K562 (cell line): ENCODE measurements around the gene TNF. TPM values are rescaled to one million over a fixed set of nuclear protein-coding genes. Genes with fewer than 3 reads are reported as not detected.

Experiments used
- ATF7 ChIP-seq: fragments of 450-650 bp; IDR thresholded peaks from 2 replicates; pipeline ENCODE4 v1.7.1; 2014; ENCODE audit warnings: mild to moderate bottlenecking, moderate library complexity
- FOSL1 ChIP-seq: fragments of 200-800 bp; sonication (Bioruptor generic); conservative IDR thresholded peaks from 2 replicates; pipeline ENCODE4 v1.6.1; 2016; ENCODE audit warnings: missing genetic modification characterization, missing compliant biosample characterization
- FOXA3 ChIP-seq, 2 experiments: fragments of 450-650 bp in 1 of 2; sonication (generic) in 1 of 2; formaldehyde crosslinking; IDR thresholded peaks in 1 of 2; conservative IDR thresholded peaks in 1 of 2; 2 replicates each; pipeline versions ENCODE4 v1.4.0 to v1.8.0; 2020 to 2022; ENCODE audit warnings: mild to moderate bottlenecking in 2 of 2, missing genetic modification reagents in 1 of 2
- FOXK2 ChIP-seq, 2 experiments: fragments of 450-650 bp; IDR thresholded peaks in 1 of 2; conservative IDR thresholded peaks in 1 of 2; 2 replicates each; pipeline ENCODE4 v1.6.1; 2016; ENCODE audit warnings: low read depth in 2 of 2, mild to moderate bottlenecking in 1 of 2
- HDAC3 ChIP-seq: fragments of 450-650 bp; IDR thresholded peaks from 2 replicates; pipeline ENCODE4 v1.6.1; 2018; ENCODE audit warnings: borderline replicate concordance, mild to moderate bottlenecking, moderate library complexity; ENCODE audit not compliant: partially characterized antibody
- MCM7 ChIP-seq, 2 experiments: fragments of 450-650 bp; IDR thresholded peaks; 2 replicates each; pipeline ENCODE4 v1.6.1; 2016 to 2018
- MECOM ChIP-seq: fragments of 250-450 bp; sonication (Bioruptor Pico); IDR thresholded peaks from 2 replicates; pipeline ENCODE4 v1.8.0; 2022; ENCODE audit warnings: inconsistent platforms
- RCOR1 ChIP-seq, 2 experiments: IDR thresholded peaks; 2 replicates each; pipeline ENCODE4 v1.6.1; 2012; ENCODE audit warnings: low read depth in 2 of 2, low read length in 2 of 2, borderline replicate concordance in 1 of 2, improper control_type of control experiment in 1 of 2
- RNF2 ChIP-seq: sonication (generic); IDR thresholded peaks from 2 replicates; pipeline ENCODE4 v1.6.1; 2016
- SMAD1 ChIP-seq: fragments of 150-350 bp; IDR thresholded peaks from 2 replicates; pipeline ENCODE4 v1.6.1; 2014; ENCODE audit warnings: low read length, low read depth; ENCODE audit not compliant: partially characterized antibody
- TEAD4 ChIP-seq, 2 experiments: sonication (generic) in 1 of 2; formaldehyde crosslinking in 1 of 2; IDR thresholded peaks; 2 replicates each; pipeline versions ENCODE4 v1.6.1 to v1.8.0; 2012 to 2022; ENCODE audit warnings: borderline replicate concordance in 1 of 2, inconsistent platforms in 1 of 2, low read length in 1 of 2, mild to moderate bottlenecking in 1 of 2, missing genetic modification reagents in 1 of 2
- ZNF431 ChIP-seq: sonication (generic); formaldehyde crosslinking; IDR thresholded peaks from 2 replicates; pipeline ENCODE4 v1.8.0; 2022; ENCODE audit warnings: mild to moderate bottlenecking, missing genetic modification reagents
- polyA plus RNA-seq, 8 experiments: library from polyadenylated mRNA; depleted of rRNA in 4 of 8; stranded (reverse) in 5 of 8; unstranded in 3 of 8; fragments of >200 nt; fragmentation: Nextera tagmentation in 2 of 8; fragmentation: Illumina TruSeq in 1 of 8; extraction: Ambion mirVana in 2 of 8; extraction: Trizol in 1 of 8; gene quantifications; 2 replicates each; pipeline versions ENCODE4 v1.2.1 to v1.2.3, GENCODE V29; 2011 to 2014; ENCODE audit warnings: inconsistent platforms in 1 of 8, missing spikeins in 1 of 8
- total RNA-seq, 7 experiments: library from RNA; depleted of rRNA in 6 of 7; stranded (reverse); fragments of >200 nt in 6 of 7; fragmentation: Illumina TruSeq in 2 of 7; extraction: Trizol in 2 of 7; gene quantifications; 2 replicates each; pipeline versions ENCODE4 v1.2.1 to v1.2.3, GENCODE V29; 2011 to 2021; ENCODE audit warnings: low replicate concordance in 1 of 7
- TF ChIP-seq, protein P1 (sequence below): fragments of 150-350 bp; conservative IDR thresholded peaks from 2 replicates; pipeline ENCODE4 v1.6.1; 2014; ENCODE audit warnings: low read length
- TF ChIP-seq, protein P2 (sequence below): fragments of 250-450 bp; sonication (Bioruptor Pico); IDR thresholded peaks from 2 replicates; pipeline ENCODE4 v1.8.0; 2021; ENCODE audit warnings: borderline replicate concordance, mild to moderate bottlenecking, moderate library complexity; ENCODE audit not compliant: poor library complexity, severe bottlenecking
- TF ChIP-seq, protein P3 (sequence below): fragments of 450-650 bp; IDR thresholded peaks from 2 replicates; pipeline ENCODE4 v1.6.1; 2016
- TF ChIP-seq, protein P4 (sequence below): fragments of 450-650 bp; formaldehyde crosslinking; IDR thresholded peaks from 2 replicates; pipeline ENCODE4 v1.4.0; 2020; ENCODE audit warnings: mild to moderate bottlenecking, mixed read lengths
- TF ChIP-seq, protein P5 (sequence below): sonication (generic); formaldehyde crosslinking; IDR thresholded peaks from 2 replicates; pipeline ENCODE4 v1.8.0; 2023; ENCODE audit warnings: mild to moderate bottlenecking, missing genetic modification reagents

Gene TNF
- total and polyA plus RNA-seq, 9 of the 15 experiments (the other 6 are each of a cell fraction or from before 2014, with no cell fraction given) = 0.08 to 0.40 TPM; not detected in 7

DNA sequence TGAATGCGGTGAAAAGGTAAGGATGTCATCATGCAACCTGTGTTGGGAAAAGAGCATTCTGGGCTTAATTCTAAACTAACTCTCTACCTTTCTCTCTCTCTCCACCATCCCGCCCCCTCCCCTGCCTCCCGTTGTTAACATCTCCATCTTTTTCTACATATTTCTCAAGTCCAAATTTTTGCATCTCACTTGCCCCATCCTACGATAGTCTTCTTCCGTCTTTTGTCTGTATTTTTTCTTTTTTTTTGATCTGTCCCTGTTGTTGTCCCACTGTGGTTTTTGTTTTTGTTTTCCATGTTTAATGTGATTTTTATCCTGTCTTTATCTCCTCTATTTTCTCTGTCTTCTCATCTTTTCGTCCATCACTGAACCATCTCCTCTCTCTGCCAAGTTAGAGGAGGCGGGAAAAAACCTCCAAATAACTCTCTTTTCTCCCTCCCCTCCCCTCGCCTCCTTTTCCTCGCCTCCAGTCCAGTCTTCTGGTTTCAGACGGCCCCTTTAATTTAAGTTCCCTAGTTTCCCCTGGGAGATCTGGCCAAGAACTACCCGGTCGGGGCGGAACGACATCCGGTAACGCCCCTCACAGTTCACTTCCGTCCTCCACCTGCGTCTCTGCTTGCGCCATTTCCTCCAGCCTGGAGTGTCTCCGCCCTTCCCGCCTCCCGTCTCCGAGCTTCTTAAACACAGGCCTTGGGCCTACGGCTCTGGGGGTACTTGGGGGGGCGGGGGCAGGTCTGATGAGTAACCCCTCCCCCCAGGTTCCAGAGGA, 28.2 kb upstream of the TNF start, which contains the start of gene NFKBIL1 (continued):
- TF ChIP-seq RNF2 (peak; percentile 52; the same call in 1 of the 2 replicates), RCOR1 (IDR thresholded peaks at IDR 0.05; ENCODE audit: borderline replicate concordance in 1 of 2, low read depth in 2 of 2, low read length in 2 of 2) (peak in 1 of 2 experiments; percentile 81; a peak in 2 of 4 replicates), ZNF431 (no peak), SMAD1 (no peak), MECOM (CRISPR knock-in tag) (0 out of 2 replicates have a peak, but pooled peaks have one; percentile 6), FOSL1 (tag) (peak; percentile 15; the same call in 1 of the 2 replicates), TEAD4 (IDR thresholded peaks at IDR 0.05; ENCODE audit: low read length) (peak; percentile 54; the same call in 1 of the 2 replicates), TEAD4 (CRISPR knock-in tag; IDR thresholded peaks at IDR 0.05; ENCODE audit: borderline replicate concordance) (no peak), FOXA3 (CRISPR knock-in tag; conservative IDR thresholded peaks at IDR 0.05 in 1 of 2, IDR thresholded peaks at IDR 0.05 in 1 of 2) (no peak), HDAC3 (peak; percentile 84), MCM7 (IDR thresholded peaks at IDR 0.05) (peak in 1 of 2 experiments; percentile 93; a peak in 1 of 4 replicates), ATF7 (peak; percentile 84), FOXK2 (conservative IDR thresholded peaks at IDR 0.05 in 1 of 2, IDR thresholded peaks at IDR 0.05 in 1 of 2; ENCODE audit: low read depth in 2 of 2) (peak; percentile 38 to 60)
- TF ChIP-seq, protein P1, sequence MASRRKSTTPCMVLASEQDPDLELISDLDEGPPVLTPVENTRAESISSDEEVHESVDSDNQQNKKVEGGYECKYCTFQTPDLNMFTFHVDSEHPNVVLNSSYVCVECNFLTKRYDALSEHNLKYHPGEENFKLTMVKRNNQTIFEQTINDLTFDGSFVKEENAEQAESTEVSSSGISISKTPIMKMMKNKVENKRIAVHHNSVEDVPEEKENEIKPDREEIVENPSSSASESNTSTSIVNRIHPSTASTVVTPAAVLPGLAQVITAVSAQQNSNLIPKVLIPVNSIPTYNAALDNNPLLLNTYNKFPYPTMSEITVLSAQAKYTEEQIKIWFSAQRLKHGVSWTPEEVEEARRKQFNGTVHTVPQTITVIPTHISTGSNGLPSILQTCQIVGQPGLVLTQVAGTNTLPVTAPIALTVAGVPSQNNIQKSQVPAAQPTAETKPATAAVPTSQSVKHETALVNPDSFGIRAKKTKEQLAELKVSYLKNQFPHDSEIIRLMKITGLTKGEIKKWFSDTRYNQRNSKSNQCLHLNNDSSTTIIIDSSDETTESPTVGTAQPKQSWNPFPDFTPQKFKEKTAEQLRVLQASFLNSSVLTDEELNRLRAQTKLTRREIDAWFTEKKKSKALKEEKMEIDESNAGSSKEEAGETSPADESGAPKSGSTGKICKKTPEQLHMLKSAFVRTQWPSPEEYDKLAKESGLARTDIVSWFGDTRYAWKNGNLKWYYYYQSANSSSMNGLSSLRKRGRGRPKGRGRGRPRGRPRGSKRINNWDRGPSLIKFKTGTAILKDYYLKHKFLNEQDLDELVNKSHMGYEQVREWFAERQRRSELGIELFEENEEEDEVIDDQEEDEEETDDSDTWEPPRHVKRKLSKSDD = peak; percentile 8; the same call in 1 of the 2 replicates
- TF ChIP-seq, protein P2, sequence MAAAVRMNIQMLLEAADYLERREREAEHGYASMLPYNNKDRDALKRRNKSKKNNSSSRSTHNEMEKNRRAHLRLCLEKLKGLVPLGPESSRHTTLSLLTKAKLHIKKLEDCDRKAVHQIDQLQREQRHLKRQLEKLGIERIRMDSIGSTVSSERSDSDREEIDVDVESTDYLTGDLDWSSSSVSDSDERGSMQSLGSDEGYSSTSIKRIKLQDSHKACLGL (CRISPR knock-in tag) = no peak
- TF ChIP-seq, protein P3, sequence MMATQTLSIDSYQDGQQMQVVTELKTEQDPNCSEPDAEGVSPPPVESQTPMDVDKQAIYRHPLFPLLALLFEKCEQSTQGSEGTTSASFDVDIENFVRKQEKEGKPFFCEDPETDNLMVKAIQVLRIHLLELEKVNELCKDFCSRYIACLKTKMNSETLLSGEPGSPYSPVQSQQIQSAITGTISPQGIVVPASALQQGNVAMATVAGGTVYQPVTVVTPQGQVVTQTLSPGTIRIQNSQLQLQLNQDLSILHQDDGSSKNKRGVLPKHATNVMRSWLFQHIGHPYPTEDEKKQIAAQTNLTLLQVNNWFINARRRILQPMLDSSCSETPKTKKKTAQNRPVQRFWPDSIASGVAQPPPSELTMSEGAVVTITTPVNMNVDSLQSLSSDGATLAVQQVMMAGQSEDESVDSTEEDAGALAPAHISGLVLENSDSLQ = peak; percentile 91
- TF ChIP-seq, protein P4, sequence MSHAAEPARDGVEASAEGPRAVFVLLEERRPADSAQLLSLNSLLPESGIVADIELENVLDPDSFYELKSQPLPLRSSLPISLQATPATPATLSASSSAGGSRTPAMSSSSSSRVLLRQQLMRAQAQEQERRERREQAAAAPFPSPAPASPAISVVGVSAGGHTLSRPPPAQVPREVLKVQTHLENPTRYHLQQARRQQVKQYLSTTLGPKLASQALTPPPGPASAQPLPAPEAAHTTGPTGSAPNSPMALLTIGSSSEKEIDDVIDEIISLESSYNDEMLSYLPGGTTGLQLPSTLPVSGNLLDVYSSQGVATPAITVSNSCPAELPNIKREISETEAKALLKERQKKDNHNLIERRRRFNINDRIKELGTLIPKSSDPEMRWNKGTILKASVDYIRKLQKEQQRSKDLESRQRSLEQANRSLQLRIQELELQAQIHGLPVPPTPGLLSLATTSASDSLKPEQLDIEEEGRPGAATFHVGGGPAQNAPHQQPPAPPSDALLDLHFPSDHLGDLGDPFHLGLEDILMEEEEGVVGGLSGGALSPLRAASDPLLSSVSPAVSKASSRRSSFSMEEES (CRISPR knock-in tag) = no peak
- TF ChIP-seq, protein P5, sequence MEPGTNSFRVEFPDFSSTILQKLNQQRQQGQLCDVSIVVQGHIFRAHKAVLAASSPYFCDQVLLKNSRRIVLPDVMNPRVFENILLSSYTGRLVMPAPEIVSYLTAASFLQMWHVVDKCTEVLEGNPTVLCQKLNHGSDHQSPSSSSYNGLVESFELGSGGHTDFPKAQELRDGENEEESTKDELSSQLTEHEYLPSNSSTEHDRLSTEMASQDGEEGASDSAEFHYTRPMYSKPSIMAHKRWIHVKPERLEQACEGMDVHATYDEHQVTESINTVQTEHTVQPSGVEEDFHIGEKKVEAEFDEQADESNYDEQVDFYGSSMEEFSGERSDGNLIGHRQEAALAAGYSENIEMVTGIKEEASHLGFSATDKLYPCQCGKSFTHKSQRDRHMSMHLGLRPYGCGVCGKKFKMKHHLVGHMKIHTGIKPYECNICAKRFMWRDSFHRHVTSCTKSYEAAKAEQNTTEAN = 0 out of 2 replicates have a peak, but pooled peaks have one; percentile 21
